Gastroesophageal sphincter (tissue), 3 donors: ENCODE measurements around the gene CRACR2A.

Experiments used
- CTCF ChIP-seq, 4 experiments: fragments of 200-600 bp in 2 of 4; fragments of 450-650 bp in 2 of 4; sonication (generic) in 1 of 4; IDR thresholded peaks; one replicate each; pipeline ENCODE4 v1.5.1; 2017 to 2019; ENCODE audit warnings: antibody characterized with exemption in 4 of 4, mild to moderate bottlenecking in 2 of 4, moderate library complexity in 2 of 4
- EP300 ChIP-seq: sonication (generic); formaldehyde crosslinking; IDR thresholded peaks from one replicate; pipeline ENCODE4 v1.6.1; 2017; ENCODE audit warnings: antibody characterized with exemption, mild to moderate bottlenecking
- POLR2A ChIP-seq, 2 donors: fragments of 450-650 bp; IDR thresholded peaks; one replicate each; pipeline ENCODE4 v1.6.1; 2017; ENCODE audit warnings: antibody characterized with exemption in 2 of 2, mild to moderate bottlenecking in 2 of 2, moderate library complexity in 1 of 2
- POLR2AphosphoS5 ChIP-seq: sonication (generic); formaldehyde crosslinking; IDR thresholded peaks from one replicate; pipeline ENCODE4 v1.6.1; 2017; ENCODE audit warnings: antibody characterized with exemption

DNA sequence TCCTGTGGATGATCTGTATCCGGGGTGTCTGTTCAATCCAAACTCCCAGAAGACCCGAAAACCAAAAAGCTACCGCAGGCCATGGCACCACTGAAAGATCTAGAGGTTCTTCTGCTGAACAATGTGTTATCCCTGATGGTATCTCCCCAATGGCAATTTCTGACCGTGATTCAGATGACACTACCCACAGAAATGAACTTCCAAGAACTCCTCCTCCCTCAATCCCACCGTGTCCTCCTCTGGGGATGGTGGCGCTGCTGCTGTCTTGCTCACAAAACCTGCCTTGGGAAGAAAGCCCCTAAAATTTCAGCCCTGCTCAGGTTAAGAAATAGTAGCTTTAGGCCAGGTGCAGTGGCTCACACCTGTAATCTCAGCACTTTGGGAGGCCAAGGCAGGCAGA is 7.8 kb downstream of the CRACR2A start:
- TF ChIP-seq POLR2A (IDR thresholded peaks at IDR 0.05) = no peak
- no peak for TF ChIP-seq CTCF (IDR thresholded peaks at IDR 0.05)
- no peak for TF ChIP-seq POLR2AphosphoS5
- no peak for TF ChIP-seq EP300
